Esophagus squamous epithelium (tissue), 5 donors: ENCODE measurements around the gene SNRPE. TPM values are rescaled to one million over a fixed set of nuclear protein-coding genes. Genes with fewer than 3 reads are reported as not detected.

Source experiments
- DNase-seq: peaks from one replicate; lab custom pipeline; 2025; lab: John Stamatoyannopoulos, UW
- H3K27ac ChIP-seq, 4 donors: fragments of 200-600 bp; sonication (generic); one replicate each; pipeline ENCODE4 v1.5.1; 2016 to 2019; ENCODE audit warnings: mild to moderate bottlenecking in 1 of 4
- H3K27me3 ChIP-seq, 4 donors: fragments of 200-600 bp; sonication (generic); 1 replicate in 3 of 4; 2 replicates in 1 of 4; pipeline versions ENCODE4 v1.5.1 to v1.6.0; 2017 to 2021; ENCODE audit warnings: antibody characterized with exemption in 1 of 4
- H3K36me3 ChIP-seq, 3 donors: fragments of 200-600 bp; sonication (generic); one replicate each; pipeline ENCODE4 v1.5.1; 2016 to 2019
- H3K4me1 ChIP-seq, 3 donors: fragments of 200-600 bp; sonication (generic); one replicate each; pipeline ENCODE4 v1.5.1; 2017 to 2019
- H3K4me3 ChIP-seq, 4 donors: fragments of 200-600 bp; sonication (generic); 1 replicate in 3 of 4; 2 replicates in 1 of 4; pipeline ENCODE4 v1.5.1; 2016 to 2019; ENCODE audit warnings: mild to moderate bottlenecking in 2 of 4, moderate library complexity in 1 of 4
- H3K9me3 ChIP-seq, 3 donors: fragments of 200-600 bp; sonication (generic); one replicate each; pipeline ENCODE4 v1.5.1; 2016 to 2019
- CTCF ChIP-seq, 6 experiments: fragments of 450-650 bp in 4 of 6; fragments of 200-600 bp in 2 of 6; sonication (generic) in 2 of 6; IDR thresholded peaks; one replicate each; pipeline ENCODE4 v1.5.1; 2016 to 2019; ENCODE audit warnings: antibody characterized with exemption in 6 of 6, mild to moderate bottlenecking in 4 of 6, moderate library complexity in 4 of 6
- POLR2A ChIP-seq, 4 donors: fragments of 450-650 bp; IDR thresholded peaks; one replicate each; pipeline ENCODE4 v1.6.1; 2017; ENCODE audit warnings: antibody characterized with exemption in 4 of 4, mild to moderate bottlenecking in 4 of 4, moderate library complexity in 3 of 4
- WGBS, 2 donors: methylation state at CpG; one replicate each; pipeline ENCODE4 v1.1.5; 2018; 5-methylcytosine and 5-hydroxymethylcytosine counted together
- intact Hi-C: fragments of 100-400 bp; cut with DNase I; formaldehyde crosslinking; loops from one replicate; pipeline ENCODE4 v1.15.0; 2022
- total RNA-seq, 4 donors: library from RNA; depleted of rRNA; stranded (reverse); fragments of >200 nt; gene quantifications; one replicate each; pipeline ENCODE4 v1.1.0, GENCODE V29; 2016
- donor health status: DM: yes; HTN: yes; CAD: no.

Gene SNRPE
- total RNA-seq, 4 donors from 2014 or later: 14.2 to 60.1 (median 54.7) TPM

GRCh38 chr1:203898458-203899352, 37.3 kb downstream of the SNRPE start:
- Histone ChIP-seq H3K4me1 (no peaks in the 10 kb centered on the region), H3K27ac (no peak overlapping the region), H3K9me3 (peaks cover 0 to 13% (median 6%) of the 10 kb centered on the region in 3 donors), H3K4me3 (no peak overlapping the region), H3K36me3 (no peaks in the 10 kb centered on the region), H3K27me3 (peaks cover 0 to 7% (median 0%) of the 10 kb centered on the region in 4 donors)
- intact Hi-C loops: no loop called here
- WGBS, 2 donors: 85 to 90% methylated on average over 12 of the region's 12 CpGs
- TF ChIP-seq POLR2A (IDR thresholded peaks at IDR 0.05): no peak
- TF ChIP-seq CTCF (IDR thresholded peaks at IDR 0.05): no peak
- no peak for DNase-seq

DNA sequence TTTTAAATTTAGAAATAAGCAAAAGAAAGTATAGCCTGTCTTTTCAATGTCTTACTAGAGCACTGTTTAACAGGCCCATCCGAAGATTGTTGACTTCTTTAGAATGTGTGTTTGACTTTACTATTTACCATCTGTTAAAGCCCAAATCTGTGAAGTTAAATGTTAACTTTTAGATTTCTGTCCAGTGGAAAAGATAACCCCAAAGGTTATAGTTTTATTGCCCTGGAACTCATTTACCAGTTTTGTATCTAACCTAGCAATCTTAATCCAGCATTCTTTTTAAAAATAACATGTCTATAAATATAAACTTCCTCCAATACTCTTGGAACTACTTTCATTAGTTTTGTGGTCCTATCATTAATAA, 37.9 kb downstream of the SNRPE start:
- peaks cover 0 to 8% (median 6%) of the 10 kb centered on the region in 3 donors for H3K9me3 ChIP-seq
- H3K27me3 ChIP-seq: peaks cover 0 to 7% (median 0%) of the 10 kb centered on the region in 4 donors
- H3K27ac ChIP-seq: no peak overlapping the region
- 70 to 77% methylated on average over 1 of the region's 1 CpG for WGBS, 2 donors
- DNase-seq: no peak
- H3K4me3 ChIP-seq: no peak overlapping the region
- no peaks in the 10 kb centered on the region for H3K4me1 ChIP-seq
- intact Hi-C loops: no loop called here
- H3K36me3 ChIP-seq: no peaks in the 10 kb centered on the region
- no peak for TF ChIP-seq POLR2A (IDR thresholded peaks at IDR 0.05)
- no peak for TF ChIP-seq CTCF (IDR thresholded peaks at IDR 0.05)

GRCh38 chr1:203899869-203900714, 38.7 kb downstream of the SNRPE start:
- H3K36me3 ChIP-seq: no peaks in the 10 kb centered on the region
- peaks cover 0 to 7% (median 0%) of the 10 kb centered on the region in 4 donors for H3K27me3 ChIP-seq
- H3K4me1 ChIP-seq: no peaks in the 10 kb centered on the region
- no peak for TF ChIP-seq CTCF (IDR thresholded peaks at IDR 0.05)
- TF ChIP-seq POLR2A (IDR thresholded peaks at IDR 0.05): no peak
- no peak overlapping the region for H3K27ac ChIP-seq
- no peak overlapping the region for H3K4me3 ChIP-seq
- intact Hi-C loops: no loop called here
- H3K9me3 ChIP-seq: peaks cover 0 to under 1% (median under 1%) of the 10 kb centered on the region in 3 donors
- WGBS, 2 donors: 85 to 89% methylated on average over 5 to 10 of the region's 47 CpGs
- DNase-seq: no peak

DNA sequence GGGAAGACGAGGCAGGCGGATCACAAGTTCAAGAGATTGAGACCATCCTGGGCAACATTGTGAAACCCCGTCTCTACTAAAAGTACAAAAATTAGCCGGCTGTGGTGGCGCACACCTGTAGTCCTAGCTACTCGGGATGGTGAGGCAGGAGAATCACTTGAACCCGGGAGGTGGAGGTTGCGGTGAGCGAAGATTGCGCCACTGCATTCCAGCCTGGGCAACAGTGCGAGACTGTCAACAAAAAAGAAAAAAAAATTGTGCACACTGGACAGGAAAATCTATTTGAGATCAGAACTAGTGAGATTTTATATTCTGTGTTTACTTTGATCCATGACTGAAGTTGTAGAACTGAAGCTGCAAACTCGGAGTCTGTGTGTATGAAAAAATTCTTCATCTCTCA, 40.2 kb downstream of the SNRPE start:
- no peaks in the 10 kb centered on the region for H3K9me3 ChIP-seq
- 86 to 92% methylated on average over 11 to 12 of the region's 12 CpGs for WGBS, 2 donors
- no peak overlapping the region for H3K4me3 ChIP-seq
- no peak for DNase-seq
- no peak for TF ChIP-seq POLR2A (IDR thresholded peaks at IDR 0.05)
- no peak for TF ChIP-seq CTCF (IDR thresholded peaks at IDR 0.05)
- intact Hi-C loops: no loop called here
- peaks cover 0 to 16% (median 0%) of the 10 kb centered on the region in 4 donors for H3K27me3 ChIP-seq
- peaks cover 0 to 1% (median 0%) of the 10 kb centered on the region in 3 donors for H3K4me1 ChIP-seq
- H3K36me3 ChIP-seq: no peaks in the 10 kb centered on the region
- no peak overlapping the region for H3K27ac ChIP-seq
